OCI-LY1 (cell line): ENCODE measurements around the gene TCERG1L.

Experiments used
- H2AFZ ChIP-seq: fragments of 200-600 bp; sonication (generic), shearing (Covaris generic); 2 replicates; pipeline ENCODE4 v1.6.0; 2014; ENCODE audit warnings: antibody characterized with exemption, mild to moderate bottlenecking, low read length
- H3F3A ChIP-seq: fragments of 200-600 bp; sonication (generic), shearing (Covaris generic); 2 replicates; pipeline ENCODE4 v1.6.0; 2014; ENCODE audit warnings: mild to moderate bottlenecking, antibody characterized with exemption, low read length, moderate library complexity; ENCODE audit not compliant: insufficient read depth
- H3K27ac ChIP-seq: fragments of 200-600 bp; sonication (generic); 2 replicates; pipeline ENCODE4 v1.5.1; 2014; ENCODE audit warnings: low read length, mixed run types, mild to moderate bottlenecking, low read depth; ENCODE audit not compliant: poor library complexity, severe bottlenecking
- H3K27me3 ChIP-seq: fragments of 200-600 bp; sonication (generic); 2 replicates; pipeline ENCODE4 v1.6.0; 2014; ENCODE audit warnings: antibody characterized with exemption, mild to moderate bottlenecking, low read length, moderate library complexity; ENCODE audit not compliant: insufficient read depth
- H3K36me3 ChIP-seq: fragments of 200-600 bp; sonication (generic); 2 replicates; pipeline ENCODE4 v1.6.1; 2014; ENCODE audit warnings: mild to moderate bottlenecking, antibody characterized with exemption, low read length, moderate library complexity, mixed read lengths; ENCODE audit not compliant: insufficient read depth
- H3K4me1 ChIP-seq: fragments of 200-600 bp; sonication (generic); 2 replicates; pipeline ENCODE4 v1.5.1; 2014; ENCODE audit warnings: mild to moderate bottlenecking, low read length, moderate library complexity; ENCODE audit not compliant: insufficient read depth, severe bottlenecking
- H3K4me2 ChIP-seq: fragments of 200-600 bp; sonication (generic), shearing (Covaris generic); 2 replicates; pipeline ENCODE4 v1.6.1; 2014; ENCODE audit warnings: low read length
- H3K4me3 ChIP-seq: fragments of 200-600 bp; sonication (generic); 2 replicates; pipeline ENCODE4 v1.5.1; 2014; ENCODE audit warnings: low read length, low read depth, mild to moderate bottlenecking, mixed read lengths; ENCODE audit not compliant: poor library complexity, severe bottlenecking
- H3K79me2 ChIP-seq: fragments of 200-600 bp; shearing (Covaris generic); 2 replicates; pipeline ENCODE4 v1.6.1; 2016; ENCODE audit warnings: mixed run types, low read length, mixed read lengths; ENCODE audit not compliant: insufficient read depth
- H3K9ac ChIP-seq: fragments of 200-600 bp; sonication (generic), shearing (Covaris generic); 2 replicates; pipeline ENCODE4 v1.6.1; 2014; ENCODE audit warnings: mild to moderate bottlenecking, low read length, mixed read lengths
- H3K9me2 ChIP-seq: fragments of 200-600 bp; sonication (generic), shearing (Covaris generic); 2 replicates; pipeline ENCODE4 v1.6.1; 2014; ENCODE audit warnings: low read depth, mild to moderate bottlenecking, low read length, mixed read lengths
- H3K9me3 ChIP-seq: fragments of 200-600 bp; shearing (Covaris generic); 2 replicates; pipeline ENCODE4 v1.6.1; 2014; ENCODE audit warnings: low read length, mixed read lengths
- H4K20me1 ChIP-seq: fragments of 200-600 bp; sonication (generic), shearing (Covaris generic); 2 replicates; pipeline ENCODE4 v1.6.0; 2016; ENCODE audit warnings: mild to moderate bottlenecking, low read length; ENCODE audit not compliant: insufficient read depth
- EZH2 ChIP-seq: fragments of 200-600 bp; sonication (generic), shearing (Covaris generic); IDR thresholded peaks from 2 replicates; pipeline ENCODE4 v1.8.0; 2017; ENCODE audit warnings: borderline replicate concordance, mixed run types, mild to moderate bottlenecking, antibody characterized with exemption, low read length, moderate library complexity, mixed read lengths
- TF ChIP-seq, protein P1 (sequence below): fragments of 200-600 bp; sonication (generic), shearing (Covaris generic); IDR thresholded peaks from 2 replicates; pipeline ENCODE4 v1.5.1; 2017; ENCODE audit warnings: mild to moderate bottlenecking, antibody characterized with exemption, low read length, moderate library complexity, mixed read lengths

Gene TCERG1L

DNA sequence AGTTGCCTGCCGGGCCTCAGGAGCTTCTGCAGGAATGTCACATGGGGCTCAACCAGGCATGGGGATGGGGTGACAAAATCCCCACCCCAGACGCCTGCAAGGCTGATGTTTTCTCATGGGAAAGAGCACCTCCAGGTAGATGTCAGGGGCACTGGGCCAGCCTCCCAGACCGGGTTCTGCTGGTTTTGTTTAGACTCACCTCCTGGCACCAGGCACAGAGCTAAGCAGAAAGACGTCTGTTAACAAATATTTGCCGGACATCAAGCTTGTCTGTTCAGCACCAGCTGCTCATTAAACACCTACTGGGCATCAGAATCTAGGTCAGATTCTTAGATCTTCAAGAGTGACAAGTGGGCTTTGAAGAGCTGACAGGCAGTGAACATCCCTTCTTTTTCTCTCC lies 34.9 kb upstream of the TCERG1L start:
- H3K4me1 ChIP-seq: no peaks in the 10 kb centered on the region
- H3K27me3 ChIP-seq: no peaks in the 10 kb centered on the region
- H3K79me2 ChIP-seq: no peaks in the 10 kb centered on the region
- no peak overlapping the region for H3K9ac ChIP-seq
- H3K9me2 ChIP-seq: no peaks in the 10 kb centered on the region
- no peaks in the 10 kb centered on the region for H3K9me3 ChIP-seq
- H3K36me3 ChIP-seq: no peaks in the 10 kb centered on the region
- H3K27ac ChIP-seq: no peak overlapping the region
- TF ChIP-seq, protein P1, sequence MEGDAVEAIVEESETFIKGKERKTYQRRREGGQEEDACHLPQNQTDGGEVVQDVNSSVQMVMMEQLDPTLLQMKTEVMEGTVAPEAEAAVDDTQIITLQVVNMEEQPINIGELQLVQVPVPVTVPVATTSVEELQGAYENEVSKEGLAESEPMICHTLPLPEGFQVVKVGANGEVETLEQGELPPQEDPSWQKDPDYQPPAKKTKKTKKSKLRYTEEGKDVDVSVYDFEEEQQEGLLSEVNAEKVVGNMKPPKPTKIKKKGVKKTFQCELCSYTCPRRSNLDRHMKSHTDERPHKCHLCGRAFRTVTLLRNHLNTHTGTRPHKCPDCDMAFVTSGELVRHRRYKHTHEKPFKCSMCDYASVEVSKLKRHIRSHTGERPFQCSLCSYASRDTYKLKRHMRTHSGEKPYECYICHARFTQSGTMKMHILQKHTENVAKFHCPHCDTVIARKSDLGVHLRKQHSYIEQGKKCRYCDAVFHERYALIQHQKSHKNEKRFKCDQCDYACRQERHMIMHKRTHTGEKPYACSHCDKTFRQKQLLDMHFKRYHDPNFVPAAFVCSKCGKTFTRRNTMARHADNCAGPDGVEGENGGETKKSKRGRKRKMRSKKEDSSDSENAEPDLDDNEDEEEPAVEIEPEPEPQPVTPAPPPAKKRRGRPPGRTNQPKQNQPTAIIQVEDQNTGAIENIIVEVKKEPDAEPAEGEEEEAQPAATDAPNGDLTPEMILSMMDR: no peak
- H4K20me1 ChIP-seq: no peaks in the 10 kb centered on the region
- no peak overlapping the region for H3K4me2 ChIP-seq
- H3K4me3 ChIP-seq: no peak overlapping the region
- H3F3A ChIP-seq: no peaks in the 10 kb centered on the region
- H2AFZ ChIP-seq: no peak overlapping the region

DNA sequence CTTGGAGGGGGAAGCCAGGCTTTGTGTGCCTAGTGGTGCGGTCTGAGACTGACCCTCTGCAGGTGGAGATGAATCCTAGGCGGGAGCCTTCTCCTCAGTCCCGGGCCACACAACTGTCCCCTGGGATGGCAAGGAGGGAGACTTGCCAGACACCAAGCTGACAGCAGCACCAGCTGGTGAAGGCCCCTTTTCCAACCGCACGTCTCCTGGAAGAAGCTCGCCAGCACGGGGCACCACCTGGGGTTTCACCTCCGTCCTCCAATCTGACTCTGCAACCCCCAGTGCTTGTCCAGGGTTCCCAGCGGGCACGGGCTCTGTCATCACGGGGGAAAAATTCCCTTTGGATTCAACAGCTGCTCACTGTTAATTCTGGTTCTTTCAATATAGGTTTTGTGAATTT lies 34.2 kb upstream of the TCERG1L start:
- H3K9me2 ChIP-seq: no peaks in the 10 kb centered on the region
- no peaks in the 10 kb centered on the region for H3K79me2 ChIP-seq

DNA sequence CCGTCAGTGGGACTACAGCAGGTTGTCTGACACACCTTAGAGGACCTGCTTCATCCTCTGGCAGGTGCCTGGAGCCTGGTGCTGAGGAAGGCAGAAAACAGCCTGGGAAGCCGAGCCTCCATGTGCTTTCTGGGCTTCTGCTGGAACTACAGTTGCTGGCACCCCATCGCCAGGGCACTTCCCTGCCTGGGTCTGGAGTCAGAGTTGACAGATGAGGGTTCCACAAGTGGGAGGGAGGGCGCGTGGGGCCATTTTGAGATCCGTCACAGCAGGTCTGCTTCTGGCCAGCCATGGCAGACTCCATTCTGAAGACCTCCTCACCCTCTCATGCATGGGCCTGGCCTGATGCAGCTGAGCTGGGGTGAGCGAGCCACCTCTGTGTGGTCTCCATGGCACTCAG lies 33.2 kb upstream of the TCERG1L start:
- no peaks in the 10 kb centered on the region for H3K79me2 ChIP-seq
- H3K4me3 ChIP-seq: no peak overlapping the region
- H3K9ac ChIP-seq: no peak overlapping the region
- H3K36me3 ChIP-seq: no peaks in the 10 kb centered on the region
- H3F3A ChIP-seq: no peaks in the 10 kb centered on the region
- no peaks in the 10 kb centered on the region for H3K9me2 ChIP-seq
- H3K27ac ChIP-seq: no peak overlapping the region
- no peaks in the 10 kb centered on the region for H4K20me1 ChIP-seq
- no peaks in the 10 kb centered on the region for H3K27me3 ChIP-seq
- H3K4me1 ChIP-seq: no peaks in the 10 kb centered on the region
- no peak overlapping the region for H3K4me2 ChIP-seq
- no peak for TF ChIP-seq EZH2
- TF ChIP-seq, protein P1: no peak
- no peaks in the 10 kb centered on the region for H3K9me3 ChIP-seq
- H2AFZ ChIP-seq: no peak overlapping the region

More for the DNA sequence above, 34.2 kb upstream of the TCERG1L start:
- Histone ChIP-seq H4K20me1 (no peaks in the 10 kb centered on the region), H3K4me1 (no peaks in the 10 kb centered on the region), H3K27ac (no peak overlapping the region), H3K9me3 (no peaks in the 10 kb centered on the region), H3K36me3 (no peaks in the 10 kb centered on the region), H3K9ac (no peak overlapping the region), H2AFZ (no peak overlapping the region), H3K27me3 (no peaks in the 10 kb centered on the region), H3F3A (no peaks in the 10 kb centered on the region), H3K4me2 (no peak overlapping the region), H3K4me3 (no peak overlapping the region)
- no peak for TF ChIP-seq EZH2
- TF ChIP-seq, protein P1: no peak
